Right atrium auricular region (tissue), 2 donors: ENCODE results near the gene MATR3. TPM values are rescaled to one million over a fixed set of nuclear protein-coding genes. Genes with fewer than 3 reads are reported as not detected.

Experiments
- DNase-seq: peaks from one replicate; pipeline ENCODE4 v3.0.0-alpha.2; 2019; ENCODE audit warnings: low spot score
- H3K27ac ChIP-seq, 2 donors: fragments of 200-600 bp; sonication (generic); 1 replicate in 1 of 2; 2 replicates in 1 of 2; pipeline ENCODE4 v1.5.1; 2016 to 2019
- H3K27me3 ChIP-seq, 2 donors: fragments of 200-600 bp; sonication (generic); one replicate each; pipeline versions ENCODE4 v1.5.1 to v1.6.0; 2017 to 2019
- H3K36me3 ChIP-seq: fragments of 200-600 bp; sonication (generic); one replicate; pipeline ENCODE4 v1.5.1; 2016
- H3K4me1 ChIP-seq, 2 donors: fragments of 200-600 bp; sonication (generic); one replicate each; pipeline versions ENCODE4 v1.5.1 to v1.6.0; 2017 to 2019
- H3K4me3 ChIP-seq, 2 donors: fragments of 200-600 bp; sonication (generic); 1 replicate in 1 of 2; 2 replicates in 1 of 2; pipeline ENCODE4 v1.5.1; 2017 to 2019; ENCODE audit warnings: mild to moderate bottlenecking in 1 of 2, moderate library complexity in 1 of 2
- H3K9me3 ChIP-seq, 2 donors: fragments of 200-600 bp; sonication (generic); one replicate each; pipeline ENCODE4 v1.5.1; 2019
- CTCF ChIP-seq, 2 donors: fragments of 200-600 bp; sonication (generic); IDR thresholded peaks; one replicate each; pipeline ENCODE4 v1.5.1; 2019; ENCODE audit warnings: antibody characterized with exemption in 2 of 2
- total RNA-seq, 2 donors: library from RNA; depleted of rRNA; stranded (reverse); fragments of >200 nt; gene quantifications; one replicate each; pipeline ENCODE4 v1.1.0, GENCODE V29; 2016

MATR3 gene
- total RNA-seq, 2 donors from 2014 or later: 131 to 159 TPM

GRCh38 chr5:139378101-139378825 lies 84.7 kb downstream of the MATR3 start:
- no peak for TF ChIP-seq CTCF (IDR thresholded peaks at IDR 0.05)
- H3K27ac ChIP-seq: no peak overlapping the region
- no peak overlapping the region for H3K4me3 ChIP-seq
- no peak for DNase-seq
- no peaks in the 10 kb centered on the region for H3K27me3 ChIP-seq
- H3K9me3 ChIP-seq: no peaks in the 10 kb centered on the region
- no peaks in the 10 kb centered on the region for H3K36me3 ChIP-seq
- peaks cover 0 to 13% of the 10 kb centered on the region in 2 donors for H3K4me1 ChIP-seq

- Histone ChIP-seq H3K27ac (no peak overlapping the region), H3K4me1 (peaks cover 0 to 6% of the 10 kb centered on the region in 2 donors), H3K36me3 (no peaks in the 10 kb centered on the region), H3K27me3 (no peaks in the 10 kb centered on the region), H3K4me3 (no peak overlapping the region), H3K9me3 (no peaks in the 10 kb centered on the region)
- TF ChIP-seq CTCF (IDR thresholded peaks at IDR 0.05): no peak
- DNase-seq: no peak
Observed at GRCh38 chr5:139378941-139379361, 85.4 kb downstream of the MATR3 start.

GRCh38 chr5:139379626-139380449 lies 86.3 kb downstream of the MATR3 start:
- TF ChIP-seq CTCF (IDR thresholded peaks at IDR 0.05): no peak
- Histone ChIP-seq H3K4me3 (no peak overlapping the region), H3K9me3 (no peaks in the 10 kb centered on the region), H3K4me1 (peaks cover 0 to 8% of the 10 kb centered on the region in 2 donors), H3K27me3 (no peaks in the 10 kb centered on the region), H3K36me3 (no peaks in the 10 kb centered on the region), H3K27ac (no peak overlapping the region)
- DNase-seq: no peak

Other genes starting within 250 kb of the MATR3 start
- 10 to 100 TPM; 32.7 to 41.3 TPM for gene SIL1, start 95.4 kb upstream of the MATR3 start, total RNA-seq
- gene PAIP2, start 48.1 kb downstream of the MATR3 start, total RNA-seq: 100 to 1,000 TPM in 1 of 2 donors, 10 to 100 TPM in 1; 97.6 to 156 TPM
- gene SLC23A1, start 89.6 kb downstream of the MATR3 start, total RNA-seq: not detected
- 1 to 10 TPM in 1 of 2 donors, under 1 TPM in 1; 0.70 to 1.3 TPM for gene MZB1, start 96.2 kb downstream of the MATR3 start, total RNA-seq
- gene PROB1, start 101.4 kb downstream of the MATR3 start, total RNA-seq: 10 to 100 TPM; 15.8 to 28.6 TPM
- 10 to 100 TPM in 1 of 2 donors, 1 to 10 TPM in 1; 9.5 to 29.7 TPM for gene SPATA24, start 110.3 kb downstream of the MATR3 start, total RNA-seq
- gene DNAJC18, start 145.8 kb downstream of the MATR3 start, total RNA-seq: 1 to 10 TPM; 5.9 to 8.5 TPM
- gene ECSCR, start 169.0 kb downstream of the MATR3 start, total RNA-seq: 10 to 100 TPM; 30.1 to 35.4 TPM
- gene SMIM33, start 177.3 kb downstream of the MATR3 start, total RNA-seq: not detected
- 100 to 1,000 TPM in 1 of 2 donors, 10 to 100 TPM in 1; 80.0 to 123 TPM for gene STING1, start 189.0 kb downstream of the MATR3 start, total RNA-seq